HepG2 (cell line): ENCODE measurements around the gene RRAS. TPM values are rescaled to one million over a fixed set of nuclear protein-coding genes. Genes with fewer than 3 reads are reported as not detected.

Experiments used
- AGO2 ChIP-seq: fragments of 200-400 bp; formaldehyde crosslinking; optimal IDR thresholded peaks from 2 replicates; pipeline ENCODE3; 2017; ENCODE audit warnings: mild to moderate bottlenecking, low read depth, low read length, moderate library complexity
- RBFOX2 ChIP-seq: fragments of 200-400 bp; formaldehyde crosslinking; IDR thresholded peaks from 2 replicates; pipeline ENCODE4 v1.6.1; 2017; ENCODE audit warnings: low read depth, mild to moderate bottlenecking, low read length
- SP140L ChIP-seq: sonication (generic); formaldehyde crosslinking; IDR thresholded peaks from 2 replicates; pipeline ENCODE4 v1.4.0; 2020; ENCODE audit warnings: missing genetic modification reagents, borderline replicate concordance
- STAT6 ChIP-seq: sonication (generic); formaldehyde crosslinking; IDR thresholded peaks from 2 replicates; pipeline ENCODE4 v1.4.0; 2020; ENCODE audit warnings: missing genetic modification reagents, mild to moderate bottlenecking, borderline replicate concordance
- ZNF574 ChIP-seq: sonication (generic); formaldehyde crosslinking; IDR thresholded peaks from 2 replicates; pipeline ENCODE4 v1.4.0; 2020; ENCODE audit warnings: missing genetic modification reagents
- ZNF660 ChIP-seq: sonication (generic); formaldehyde crosslinking; IDR thresholded peaks from 2 replicates; pipeline ENCODE4 v1.5.1; 2020; ENCODE audit warnings: mild to moderate bottlenecking, low read depth, missing genetic modification reagents, borderline replicate concordance
- polyA plus RNA-seq, 8 experiments: library from polyadenylated mRNA; depleted of rRNA in 3 of 8; stranded (reverse) in 7 of 8; unstranded in 1 of 8; fragments of >200 nt; fragmentation: Illumina TruSeq in 4 of 8; extraction: Trizol in 4 of 8; gene quantifications; 2 replicates each; pipeline versions ENCODE4 v1.2.1 to v1.2.3, GENCODE V29; 2011 to 2016; ENCODE audit warnings: low read depth in 4 of 8, missing spikeins in 1 of 8, mixed read lengths in 1 of 8; ENCODE audit not compliant: insufficient read depth in 1 of 8
- total RNA-seq, 5 experiments: library from RNA; depleted of rRNA; stranded (reverse); fragments of >200 nt; fragmentation: Illumina TruSeq; extraction: Trizol; gene quantifications; 2 replicates each; pipeline ENCODE4 v1.2.3, GENCODE V29; 2016; ENCODE audit warnings: low read depth in 1 of 5

The RRAS gene
- total and polyA plus RNA-seq, 2 of the 13 experiments (the other 11 are each of a cell fraction or from before 2014, with no cell fraction given): 1.5 to 12.0 TPM

GRCh38 chr19:49685845-49686332 lies 45.9 kb upstream of the RRAS start (continued):
- TF ChIP-seq STAT6 (CRISPR knock-in tag): no peak
- TF ChIP-seq ZNF660 (CRISPR knock-in tag): no peak
- no peak for TF ChIP-seq SP140L (CRISPR knock-in tag)
- no peak for TF ChIP-seq ZNF574
- TF ChIP-seq AGO2: peak; percentile 62
- 0 out of 2 replicates have a peak, but pooled peaks have one; percentile 31 for TF ChIP-seq RBFOX2
- TF ChIP-seq, all 625 proteins: peak for 3
